Left ventricle myocardium inferior (tissue), 1 donor: ENCODE measurements around the gene PDC. TPM values are rescaled to one million over a fixed set of nuclear protein-coding genes. Genes with fewer than 3 reads are reported as not detected.

Experiments used
- DNase-seq: peaks from one replicate; pipeline ENCODE4 v3.0.0-alpha.2; 2020
- H3K27ac ChIP-seq: fragments of 200-600 bp; replicated peaks from 2 replicates; pipeline ENCODE4 v1.8.0; 2021
- H3K27me3 ChIP-seq: fragments of 200-600 bp; 2 replicates; pipeline ENCODE4 v1.8.0; 2021; ENCODE audit warnings: low read depth
- H3K36me3 ChIP-seq: fragments of 200-600 bp; 2 replicates; pipeline ENCODE4 v1.8.0; 2021
- H3K4me1 ChIP-seq: fragments of 200-600 bp; 2 replicates; pipeline ENCODE4 v1.8.0; 2021
- H3K4me3 ChIP-seq: fragments of 200-600 bp; 2 replicates; pipeline ENCODE4 v1.8.0; 2021; ENCODE audit warnings: mild to moderate bottlenecking, moderate library complexity
- H3K9me3 ChIP-seq: fragments of 200-600 bp; replicated peaks from 2 replicates; pipeline ENCODE4 v1.8.0; 2021
- intact Hi-C: fragments of 100-400 bp; cut with micrococcal nuclease; formaldehyde crosslinking; loops from one replicate; pipeline ENCODE4 v1.11.0; 2022
- total RNA-seq: library from RNA; stranded (reverse); fragmentation: NEBNext Ultra II Directional; extraction: Animal tissue kit (Norgen Biotek cat#: 25700); gene quantifications from one replicate; pipeline ENCODE4 v1.2.1, GENCODE V29; 2021
- TF ChIP-seq, protein P1 (sequence below): fragments of 200-600 bp; IDR thresholded peaks from 2 replicates; pipeline ENCODE4 v1.8.0; 2021; ENCODE audit warnings: antibody characterized with exemption, mild to moderate bottlenecking, borderline replicate concordance
- donor health status: DM: no; HTN: yes; CAD: no; lungs with severe emphysema.

Gene PDC
- total RNA-seq, 1 donor from 2014 or later = not detected

DNA sequence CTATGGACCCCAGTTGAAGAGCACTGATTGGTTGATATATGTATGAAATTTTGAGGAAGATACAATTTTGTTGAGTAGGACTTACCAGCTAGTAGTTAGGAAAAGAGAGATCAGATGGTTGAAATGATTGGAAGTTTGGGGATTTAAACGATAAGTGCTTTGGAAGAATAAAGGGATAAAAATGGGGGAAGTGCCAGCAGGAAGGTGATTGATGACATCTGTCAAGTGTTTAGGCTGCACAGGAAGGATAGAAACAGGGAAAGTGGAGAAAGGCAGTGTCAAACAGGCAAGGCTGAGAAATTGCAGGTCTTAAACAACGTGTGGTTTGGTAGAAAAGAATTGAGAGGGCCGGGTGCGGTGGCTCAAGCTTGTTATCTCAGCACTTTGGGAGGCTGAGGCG lies 22.3 kb downstream of the PDC start:
- Histone ChIP-seq H3K9me3 (no peaks in the 10 kb centered on the region), H3K4me3 (no peak overlapping the region), H3K36me3 (peaks cover 9% of the 10 kb centered on the region), H3K27me3 (no peaks in the 10 kb centered on the region), H3K27ac (no peak overlapping the region), H3K4me1 (no peaks in the 10 kb centered on the region)
- no peak for DNase-seq
- intact Hi-C loops = no loop called here
- TF ChIP-seq, protein P1, sequence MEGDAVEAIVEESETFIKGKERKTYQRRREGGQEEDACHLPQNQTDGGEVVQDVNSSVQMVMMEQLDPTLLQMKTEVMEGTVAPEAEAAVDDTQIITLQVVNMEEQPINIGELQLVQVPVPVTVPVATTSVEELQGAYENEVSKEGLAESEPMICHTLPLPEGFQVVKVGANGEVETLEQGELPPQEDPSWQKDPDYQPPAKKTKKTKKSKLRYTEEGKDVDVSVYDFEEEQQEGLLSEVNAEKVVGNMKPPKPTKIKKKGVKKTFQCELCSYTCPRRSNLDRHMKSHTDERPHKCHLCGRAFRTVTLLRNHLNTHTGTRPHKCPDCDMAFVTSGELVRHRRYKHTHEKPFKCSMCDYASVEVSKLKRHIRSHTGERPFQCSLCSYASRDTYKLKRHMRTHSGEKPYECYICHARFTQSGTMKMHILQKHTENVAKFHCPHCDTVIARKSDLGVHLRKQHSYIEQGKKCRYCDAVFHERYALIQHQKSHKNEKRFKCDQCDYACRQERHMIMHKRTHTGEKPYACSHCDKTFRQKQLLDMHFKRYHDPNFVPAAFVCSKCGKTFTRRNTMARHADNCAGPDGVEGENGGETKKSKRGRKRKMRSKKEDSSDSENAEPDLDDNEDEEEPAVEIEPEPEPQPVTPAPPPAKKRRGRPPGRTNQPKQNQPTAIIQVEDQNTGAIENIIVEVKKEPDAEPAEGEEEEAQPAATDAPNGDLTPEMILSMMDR = no peak

DNA sequence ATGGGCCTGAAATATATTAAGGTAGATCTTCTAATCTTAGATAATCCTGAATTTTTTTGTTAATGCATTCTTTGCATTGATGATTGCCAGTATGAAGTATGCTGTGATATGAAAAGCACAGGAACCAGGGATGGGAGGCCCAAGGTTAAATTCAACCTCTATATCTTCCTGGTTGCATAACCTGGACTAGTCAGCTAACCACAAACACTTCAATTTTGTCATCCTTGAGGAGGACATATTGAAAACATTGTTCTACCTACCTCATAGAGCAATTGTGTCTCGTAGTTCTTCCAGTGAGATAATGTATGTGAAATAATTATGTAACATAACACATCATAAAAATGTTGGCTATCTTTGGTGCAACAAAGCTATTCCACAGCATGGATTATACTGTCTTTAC lies 25.6 kb downstream of the PDC start:
- TF ChIP-seq, protein P1 = no peak
- no peaks in the 10 kb centered on the region for H3K27me3 ChIP-seq
- no peaks in the 10 kb centered on the region for H3K4me1 ChIP-seq
- intact Hi-C loops = no loop called here
- H3K9me3 ChIP-seq = no peaks in the 10 kb centered on the region
- peaks cover 9% of the 10 kb centered on the region for H3K36me3 ChIP-seq
- H3K27ac ChIP-seq = no peak overlapping the region
- no peak for DNase-seq
- no peak overlapping the region for H3K4me3 ChIP-seq

DNA sequence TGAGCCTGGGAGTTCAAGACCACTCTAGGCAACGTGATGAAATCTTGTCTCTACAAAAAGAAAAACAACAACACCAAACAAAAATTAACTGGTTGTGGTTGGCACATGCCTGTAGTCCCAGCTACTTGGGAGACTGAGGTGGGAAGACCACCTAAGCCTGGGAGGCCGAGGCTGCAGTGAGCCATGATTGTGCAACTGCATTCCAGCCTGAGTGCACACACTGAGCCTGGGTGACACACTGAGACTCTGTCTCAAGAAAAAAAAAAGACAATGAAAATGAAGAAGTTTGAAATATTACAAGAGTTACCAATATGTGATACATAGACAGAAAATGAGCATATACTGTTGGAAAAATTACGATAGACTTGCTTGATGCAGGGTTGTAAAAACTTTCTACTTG lies 31.9 kb downstream of the PDC start:
- Histone ChIP-seq H3K36me3 (no peaks in the 10 kb centered on the region), H3K27ac (no peak overlapping the region), H3K4me1 (peaks cover 9% of the 10 kb centered on the region), H3K9me3 (peaks cover 4% of the 10 kb centered on the region), H3K27me3 (no peaks in the 10 kb centered on the region), H3K4me3 (no peak overlapping the region)
- TF ChIP-seq, protein P1 = no peak
- DNase-seq = no peak
- intact Hi-C loops = no loop called here

DNA sequence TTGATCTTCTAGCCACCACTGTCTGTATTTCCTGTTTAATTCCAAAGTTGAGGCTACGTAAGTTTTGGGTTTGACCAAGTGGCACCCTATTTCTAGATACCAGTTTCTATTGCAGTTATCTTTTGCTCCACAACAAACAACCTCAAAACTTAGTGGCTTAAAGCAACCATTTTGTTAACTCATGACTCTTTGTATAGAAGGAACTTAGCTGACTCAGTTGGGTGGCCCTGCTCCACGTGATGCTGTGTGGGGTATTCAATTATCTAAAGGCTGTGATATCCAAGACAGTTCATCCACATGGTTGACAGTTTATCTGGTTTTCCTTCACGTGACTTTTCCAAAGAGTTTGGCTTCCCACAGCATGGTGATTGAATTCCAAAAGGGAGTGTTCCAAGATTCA lies 34.8 kb downstream of the PDC start:
- Histone ChIP-seq H3K4me3 (no peak overlapping the region), H3K4me1 (peaks cover 15% of the 10 kb centered on the region), H3K27me3 (no peaks in the 10 kb centered on the region), H3K36me3 (no peaks in the 10 kb centered on the region), H3K27ac (no peak overlapping the region), H3K9me3 (peaks cover 4% of the 10 kb centered on the region)
- intact Hi-C loops = no loop called here
- TF ChIP-seq, protein P1 = no peak
- no peak for DNase-seq

DNA sequence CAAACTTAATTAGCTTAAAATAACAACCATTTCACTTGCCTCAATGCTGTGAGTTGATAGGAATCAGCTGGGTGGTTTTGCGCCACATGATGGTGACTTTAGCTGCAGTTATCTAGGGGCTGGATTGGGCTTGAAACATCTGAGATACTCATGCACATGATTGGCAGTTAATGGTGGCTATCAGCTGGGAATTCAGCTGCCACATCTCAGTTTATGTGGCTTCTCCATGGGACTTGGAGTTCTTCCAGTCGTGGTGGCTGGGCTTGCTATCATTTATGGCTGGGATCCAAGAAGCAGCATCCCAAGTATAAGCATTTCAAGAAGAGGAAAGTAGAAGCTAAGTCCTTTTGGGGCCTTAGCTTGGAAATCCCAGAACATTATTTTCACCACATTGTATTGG lies 36.4 kb downstream of the PDC start:
- TF ChIP-seq, protein P1 = no peak
- peaks cover 9% of the 10 kb centered on the region for H3K36me3 ChIP-seq
- no peak for DNase-seq
- intact Hi-C loops = no loop called here
- peaks cover 4% of the 10 kb centered on the region for H3K9me3 ChIP-seq
- H3K27ac ChIP-seq = peak overlapping the region; percentile 31
- H3K4me3 ChIP-seq = no peak overlapping the region
- H3K4me1 ChIP-seq = peaks cover 15% of the 10 kb centered on the region
- H3K27me3 ChIP-seq = no peaks in the 10 kb centered on the region

DNA sequence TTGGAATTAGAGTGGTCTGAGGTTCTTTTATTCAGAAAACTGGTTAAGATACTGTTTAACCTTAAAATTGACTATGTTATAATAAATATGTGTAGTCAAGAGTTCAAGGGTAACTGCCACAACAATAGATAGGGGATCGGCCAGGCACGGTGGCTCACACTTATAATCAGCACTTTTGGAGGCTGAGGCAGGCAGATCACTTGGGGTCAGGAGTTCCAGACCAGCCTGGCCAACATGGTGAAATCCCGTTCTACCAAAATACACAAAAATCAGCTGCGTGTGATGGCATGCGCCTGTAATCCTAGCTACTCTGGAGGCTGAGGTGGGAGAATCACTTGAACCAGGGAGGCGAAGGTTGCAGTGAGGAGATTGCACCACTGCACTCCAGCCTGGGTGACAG lies 39.5 kb downstream of the PDC start:
- DNase-seq = no peak
- Histone ChIP-seq H3K36me3 (peaks cover 35% of the 10 kb centered on the region), H3K9me3 (no peaks in the 10 kb centered on the region), H3K4me3 (no peak overlapping the region), H3K27ac (peak overlapping the region; percentile 41), H3K4me1 (peaks cover 15% of the 10 kb centered on the region), H3K27me3 (no peaks in the 10 kb centered on the region)
- intact Hi-C loops = no loop called here
- TF ChIP-seq, protein P1 = no peak
